HEK293 (cell line): ENCODE measurements around the gene MAN1C1.

Experiments
- CTCF ChIA-PET: fragments of 350-600 bp; formaldehyde crosslinking; extraction: SDS; loops from one replicate; lab custom pipeline; 2021; ENCODE audit warnings: antibody characterized with exemption; lab: Yijun Ruan, JAX
- POLR2A ChIA-PET: fragments of 300-600 bp; formaldehyde crosslinking; extraction: SDS; loops from one replicate; lab custom pipeline; 2020; ENCODE audit warnings: antibody characterized with exemption, inconsistent platforms; lab: Yijun Ruan, JAX
- H3K27ac ChIP-seq: fragments of 200-500 bp; sonication (Bioruptor generic); 2 replicates; pipeline ENCODE4 v1.5.1; 2014; ENCODE audit warnings: low read depth, low read length, control low read depth, inconsistent platforms; ENCODE audit errors: extremely low read depth
- H3K36me3 ChIP-seq, 2 experiments: fragments of 200-500 bp in 1 of 2; sonication (Bioruptor generic) in 1 of 2; 1 replicate in 1 of 2; 2 replicates in 1 of 2; pipeline ENCODE4 v1.5.1; 2014 to 2017; ENCODE audit warnings: inconsistent platforms in 2 of 2, low read length in 2 of 2; ENCODE audit not compliant: control insufficient read depth in 2 of 2, insufficient read depth in 1 of 2
- H3K4me1 ChIP-seq: fragments of 200-500 bp; sonication (Bioruptor generic); 2 replicates; pipeline ENCODE4 v1.5.1; 2014; ENCODE audit warnings: mild to moderate bottlenecking, low read length, inconsistent platforms; ENCODE audit not compliant: control insufficient read depth, insufficient read depth
- H3K4me3 ChIP-seq: 2 replicates; pipeline ENCODE4 v1.5.1; 2011; ENCODE audit warnings: low read depth, mild to moderate bottlenecking, control low read depth, low read length, moderate library complexity
- H3K9me3 ChIP-seq: fragments of 200-500 bp; sonication (Bioruptor generic); 2 replicates; pipeline ENCODE4 v1.5.1; 2014; ENCODE audit warnings: low read depth, low read length, inconsistent platforms; ENCODE audit not compliant: control insufficient read depth, insufficient read depth
- BCL6B ChIP-seq: fragments of 450-650 bp; formaldehyde crosslinking; IDR thresholded peaks from 2 replicates; pipeline ENCODE4 v1.5.1; 2017; ENCODE audit warnings: missing biosample characterization, missing genetic modification characterization
- INSM2 ChIP-seq: fragments of 450-650 bp; formaldehyde crosslinking; IDR thresholded peaks from 2 replicates; pipeline ENCODE4 v1.5.1; 2016; ENCODE audit warnings: missing biosample characterization, missing genetic modification characterization
- PRDM6 ChIP-seq: fragments of 450-650 bp; formaldehyde crosslinking; IDR thresholded peaks from 2 replicates; pipeline ENCODE4 v1.5.1; 2017; ENCODE audit warnings: missing biosample characterization, missing genetic modification characterization
- RBAK ChIP-seq: fragments of 450-650 bp; formaldehyde crosslinking; IDR thresholded peaks from 2 replicates; pipeline ENCODE4 v1.5.1; 2016; ENCODE audit warnings: missing biosample characterization, missing genetic modification characterization
- ZFP3 ChIP-seq: fragments of 450-650 bp; formaldehyde crosslinking; IDR thresholded peaks from 2 replicates; pipeline ENCODE4 v1.5.1; 2016; ENCODE audit warnings: low read depth, missing biosample characterization, missing genetic modification characterization
- ZNF133 ChIP-seq: fragments of 450-650 bp; formaldehyde crosslinking; IDR thresholded peaks from 2 replicates; pipeline ENCODE4 v1.5.1; 2016; ENCODE audit warnings: missing biosample characterization, missing genetic modification characterization
- ZNF239 ChIP-seq: fragments of 450-650 bp; formaldehyde crosslinking; IDR thresholded peaks from 2 replicates; pipeline ENCODE4 v1.5.1; 2016; ENCODE audit warnings: missing biosample characterization, missing genetic modification characterization
- ZNF280C ChIP-seq: fragments of 450-650 bp; formaldehyde crosslinking; IDR thresholded peaks from 2 replicates; pipeline ENCODE4 v1.5.1; 2016; ENCODE audit warnings: missing biosample characterization, missing genetic modification characterization
- ZNF394 ChIP-seq: fragments of 450-650 bp; formaldehyde crosslinking; IDR thresholded peaks from 2 replicates; pipeline ENCODE4 v1.5.1; 2016; ENCODE audit warnings: missing biosample characterization, missing genetic modification characterization, mild to moderate bottlenecking, moderate library complexity, borderline replicate concordance
- ZNF404 ChIP-seq: fragments of 450-650 bp; formaldehyde crosslinking; IDR thresholded peaks from 2 replicates; pipeline ENCODE4 v1.5.1; 2017; ENCODE audit warnings: missing biosample characterization, missing genetic modification characterization
- ZNF426 ChIP-seq: fragments of 450-650 bp; formaldehyde crosslinking; IDR thresholded peaks from 2 replicates; pipeline ENCODE4 v1.5.1; 2017; ENCODE audit warnings: missing biosample characterization, missing genetic modification characterization, mild to moderate bottlenecking, inconsistent platforms, moderate library complexity
- ZNF544 ChIP-seq: fragments of 450-650 bp; formaldehyde crosslinking; IDR thresholded peaks from 2 replicates; pipeline ENCODE4 v1.5.0; 2017; ENCODE audit warnings: missing biosample characterization, missing genetic modification characterization
- ZNF571 ChIP-seq: fragments of 450-650 bp; formaldehyde crosslinking; IDR thresholded peaks from 2 replicates; pipeline ENCODE4 v1.5.0; 2017; ENCODE audit warnings: missing biosample characterization, missing genetic modification characterization
- ZNF610 ChIP-seq: fragments of 450-650 bp; formaldehyde crosslinking; IDR thresholded peaks from 2 replicates; pipeline ENCODE4 v1.5.1; 2016; ENCODE audit warnings: missing biosample characterization, missing genetic modification characterization, borderline replicate concordance
- ZNF76 ChIP-seq: fragments of 450-650 bp; formaldehyde crosslinking; IDR thresholded peaks from 2 replicates; pipeline ENCODE4; 2016; ENCODE audit warnings: low read depth, missing biosample characterization, missing genetic modification characterization, borderline replicate concordance

The MAN1C1 gene

GRCh38 chr1:25757846-25758185 is 141.2 kb downstream of the MAN1C1 start:
- no peaks in the 10 kb centered on the region for H3K9me3 ChIP-seq
- no peak overlapping the region for H3K27ac ChIP-seq
- POLR2A ChIA-PET: no interaction called here
- no peak overlapping the region for H3K4me3 ChIP-seq
- CTCF ChIA-PET: interaction anchor here (1.1 kb wide), 2 partner anchors 65 to 79 kb away, joined by 3 read pairs; no protein-coding TSS in a partner anchor
- TF ChIP-seq BCL6B: no peak
- TF ChIP-seq ZNF394 (tag by site-specific recombination): no peak
- no peak for TF ChIP-seq ZNF280C
- no peak for TF ChIP-seq RBAK
- no peaks in the 10 kb centered on the region for H3K4me1 ChIP-seq
- H3K36me3 ChIP-seq: no peaks in the 10 kb centered on the region

GRCh38 chr1:25758466-25759070 is 142.0 kb downstream of the MAN1C1 start:
- ChIA-PET CTCF (interaction anchor here (1.1 kb wide), 1 partner anchor 66 kb away, joined by 3 read pairs; no protein-coding TSS in a partner anchor), POLR2A (interaction anchor here (0.9 kb wide), 1 partner anchor 14 kb away, joined by 3 read pairs; no protein-coding TSS in a partner anchor)
- no peaks in the 10 kb centered on the region for H3K9me3 ChIP-seq
- no peak overlapping the region for H3K27ac ChIP-seq
- TF ChIP-seq INSM2 (tag by site-specific recombination) (no peak), ZNF404 (tag by site-specific recombination) (no peak), PRDM6 (tag by site-specific recombination) (no peak), ZNF571 (tag by site-specific recombination) (no peak), ZNF426 (no peak), ZFP3 (tag by site-specific recombination) (no peak), ZNF610 (no peak), ZNF76 (no peak), ZNF133 (no peak), ZNF239 (tag by site-specific recombination) (no peak), ZNF544 (no peak)
- H3K4me3 ChIP-seq: no peak overlapping the region
- H3K36me3 ChIP-seq: no peaks in the 10 kb centered on the region
- H3K4me1 ChIP-seq: no peaks in the 10 kb centered on the region
